ENCODE data around the gene ACOT11. TPM values are rescaled to one million over a fixed set of nuclear protein-coding genes. Genes with fewer than 3 reads are reported as not detected.
"Not testable (repeated sequence)": the region's sequence is repeated elsewhere in the genome, so short reads cannot be mapped to it uniquely, and the experiment has no call there.

ACOT11 gene
- total and polyA plus RNA-seq, 2 of the 13 experiments (the other 11 are each of a cell fraction or from before 2014, with no cell fraction given), result 2.6 to 3.3 TPM

- H3K9ac ChIP-seq (ENCODE audit: insufficient read depth, low read depth, low read length); BruUV-seq (replicated peaks); FAIRE-seq; POLR2A ChIA-PET; H3K27me3 ChIP-seq (ENCODE audit: control insufficient read depth in 1 of 2, insufficient read depth in 2 of 2, low read length in 2 of 2); ATAC-seq; H3K79me2 ChIP-seq (ENCODE audit: insufficient read depth, low read length); H3K4me2 ChIP-seq (ENCODE audit: low read depth, low read length); H3K4me1 ChIP-seq (ENCODE audit: insufficient read depth, low read length); DNase-seq (ENCODE audit: low spot score); in situ Hi-C loops (cut with HindIII; ENCODE audit: extremely low pct_ligation_motif_present, low pct_unique_long_range_greater_than_20kb); H3K27ac ChIP-seq (ENCODE audit: extremely low read length, insufficient read depth, low read length); intact Hi-C loops (cut with micrococcal nuclease; ENCODE audit: unreplicated experiment); H3K4me3 ChIP-seq (replicated peaks in 1 of 3; ENCODE audit: insufficient read depth in 1 of 3, low read depth in 2 of 3, low read length in 3 of 3); H2AFZ ChIP-seq (ENCODE audit: low read length); H3K9me3 ChIP-seq (ENCODE audit: low read length); H4K20me1 ChIP-seq (ENCODE audit: insufficient read depth, low read length); H3K36me3 ChIP-seq (replicated peaks in 1 of 2; ENCODE audit: control insufficient read depth in 1 of 2, insufficient read depth in 2 of 2, low read length in 2 of 2); CTCF ChIA-PET (ENCODE audit: low intra/inter-chr PET ratio, low total read pairs): not testable (repeated sequence)
- WGBS (ENCODE audit: low lambda C conversion rate), result 28% methylated on average over 3 of the region's 3 CpGs
These were observed 21.5 kb upstream of the ACOT11 start for GRCh38 chr1:54526565-54526964.

DNA sequence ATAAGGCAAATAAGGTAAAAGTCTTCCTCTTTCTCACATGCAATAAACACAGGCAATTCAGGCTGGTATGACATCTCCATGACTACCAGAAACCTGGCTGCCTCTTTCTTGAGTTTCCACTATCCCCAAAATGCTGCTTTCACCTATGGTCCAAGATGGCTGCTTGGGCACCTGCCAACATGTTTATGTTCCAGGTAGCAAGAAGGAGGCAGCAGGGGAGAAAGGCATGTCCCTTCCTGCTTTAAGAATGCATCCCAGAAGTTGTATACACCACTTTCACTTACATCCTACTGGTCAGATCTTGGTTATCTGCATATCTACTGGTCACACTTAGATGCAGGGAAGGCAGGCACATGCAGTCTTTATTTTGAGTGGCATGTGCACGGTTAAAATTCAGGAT, 19.4 kb upstream of the ACOT11 start:
- intact Hi-C loops (cut with micrococcal nuclease; ENCODE audit: unreplicated experiment), result no loop called here
- Histone ChIP-seq H3K27ac (ENCODE audit: extremely low read length, insufficient read depth, low read length) (no peak overlapping the region), H3K4me3 (replicated peaks in 1 of 3; ENCODE audit: insufficient read depth in 1 of 3, low read depth in 2 of 3, low read length in 3 of 3) (no peak overlapping the region), H3K4me2 (ENCODE audit: low read depth, low read length) (no peak overlapping the region), H3K9ac (ENCODE audit: insufficient read depth, low read depth, low read length) (no peak overlapping the region), H4K20me1 (ENCODE audit: insufficient read depth, low read length) (no peaks in the 10 kb centered on the region), H3K9me3 (ENCODE audit: low read length) (no peaks in the 10 kb centered on the region), H3K27me3 (ENCODE audit: control insufficient read depth in 1 of 2, insufficient read depth in 2 of 2, low read length in 2 of 2) (no peaks in the 10 kb centered on the region), H2AFZ (ENCODE audit: low read length) (no peak overlapping the region), H3K36me3 (replicated peaks in 1 of 2; ENCODE audit: control insufficient read depth in 1 of 2, insufficient read depth in 2 of 2, low read length in 2 of 2) (no peaks in the 10 kb centered on the region), H3K79me2 (ENCODE audit: insufficient read depth, low read length) (no peaks in the 10 kb centered on the region), H3K4me1 (ENCODE audit: insufficient read depth, low read length) (no peaks in the 10 kb centered on the region)
- in situ Hi-C loops (cut with HindIII; ENCODE audit: extremely low pct_ligation_motif_present, low pct_unique_long_range_greater_than_20kb), result no loop called here
- ChIA-PET POLR2A (no interaction called here), CTCF (ENCODE audit: low intra/inter-chr PET ratio, low total read pairs) (no interaction called here)
- TF ChIP-seq ZNF138 (CRISPR knock-in tag; IDR thresholded peaks at IDR 0.05; ENCODE audit: low read depth), result no peak
- TF ChIP-seq ZNF430 (CRISPR knock-in tag; IDR thresholded peaks at IDR 0.05), result no peak
- no peak for DNase-seq (ENCODE audit: low spot score)
- 33% methylated on average over 1 of the region's 1 CpG for WGBS (ENCODE audit: low lambda C conversion rate)
- BruUV-seq (replicated peaks), result no TSS peak
- FAIRE-seq, result no peak
- ATAC-seq, result no peak

DNA sequence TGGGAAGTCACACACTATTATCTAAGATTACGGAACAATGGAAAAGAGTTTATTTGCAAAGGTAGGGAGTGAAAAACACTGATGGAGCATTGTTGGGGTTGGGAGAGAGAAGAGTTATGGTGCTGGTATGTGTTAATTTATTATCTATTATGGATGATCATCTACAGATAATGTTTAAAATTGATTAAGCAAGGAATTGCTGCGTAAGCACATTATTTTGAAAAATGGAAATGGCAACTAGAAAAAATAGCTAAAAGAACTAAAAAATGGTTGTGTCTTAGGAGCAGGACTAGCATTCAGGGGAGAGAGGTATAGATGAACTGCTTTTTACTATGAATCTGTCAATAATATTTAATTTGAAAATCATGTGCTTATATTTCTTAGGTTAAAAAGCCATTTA, 16.0 kb upstream of the ACOT11 start:
- Histone ChIP-seq H3K36me3 (replicated peaks in 1 of 2; ENCODE audit: control insufficient read depth in 1 of 2, insufficient read depth in 2 of 2, low read length in 2 of 2) (no peaks in the 10 kb centered on the region), H3K27ac (ENCODE audit: extremely low read length, insufficient read depth, low read length) (no peak overlapping the region), H3K4me2 (ENCODE audit: low read depth, low read length) (no peak overlapping the region), H2AFZ (ENCODE audit: low read length) (no peak overlapping the region), H4K20me1 (ENCODE audit: insufficient read depth, low read length) (no peaks in the 10 kb centered on the region), H3K27me3 (ENCODE audit: control insufficient read depth in 1 of 2, insufficient read depth in 2 of 2, low read length in 2 of 2) (no peaks in the 10 kb centered on the region), H3K4me1 (ENCODE audit: insufficient read depth, low read length) (peaks cover 5% of the 10 kb centered on the region), H3K79me2 (ENCODE audit: insufficient read depth, low read length) (no peaks in the 10 kb centered on the region), H3K9me3 (ENCODE audit: low read length) (no peaks in the 10 kb centered on the region), H3K9ac (ENCODE audit: insufficient read depth, low read depth, low read length) (no peak overlapping the region), H3K4me3 (replicated peaks in 1 of 3; ENCODE audit: insufficient read depth in 1 of 3, low read depth in 2 of 3, low read length in 3 of 3) (no peak overlapping the region)
- in situ Hi-C loops (cut with HindIII; ENCODE audit: extremely low pct_ligation_motif_present, low pct_unique_long_range_greater_than_20kb), result no loop called here
- 77% methylated on average over 2 of the region's 2 CpGs for WGBS (ENCODE audit: low lambda C conversion rate)
- no peak for TF ChIP-seq ZNF839 (CRISPR knock-in tag; IDR thresholded peaks at IDR 0.05; ENCODE audit: borderline replicate concordance)
- peak; percentile 72 to 90 for TF ChIP-seq MAFK (conservative IDR thresholded peaks at IDR 0.05 in 1 of 2, IDR thresholded peaks at IDR 0.05 in 1 of 2; ENCODE audit: low read length in 2 of 2)
- TF ChIP-seq FOXC1 (CRISPR knock-in tag; IDR thresholded peaks at IDR 0.05; ENCODE audit: borderline replicate concordance), result no peak
- no peak for TF ChIP-seq SMARCC2 (IDR thresholded peaks at IDR 0.05)
- peak; percentile 81 for TF ChIP-seq MAFF (IDR thresholded peaks at IDR 0.05; ENCODE audit: low read depth, low read length)
- TF ChIP-seq RFX1 (IDR thresholded peaks at IDR 0.05), result no peak
- TF ChIP-seq, protein P1, sequence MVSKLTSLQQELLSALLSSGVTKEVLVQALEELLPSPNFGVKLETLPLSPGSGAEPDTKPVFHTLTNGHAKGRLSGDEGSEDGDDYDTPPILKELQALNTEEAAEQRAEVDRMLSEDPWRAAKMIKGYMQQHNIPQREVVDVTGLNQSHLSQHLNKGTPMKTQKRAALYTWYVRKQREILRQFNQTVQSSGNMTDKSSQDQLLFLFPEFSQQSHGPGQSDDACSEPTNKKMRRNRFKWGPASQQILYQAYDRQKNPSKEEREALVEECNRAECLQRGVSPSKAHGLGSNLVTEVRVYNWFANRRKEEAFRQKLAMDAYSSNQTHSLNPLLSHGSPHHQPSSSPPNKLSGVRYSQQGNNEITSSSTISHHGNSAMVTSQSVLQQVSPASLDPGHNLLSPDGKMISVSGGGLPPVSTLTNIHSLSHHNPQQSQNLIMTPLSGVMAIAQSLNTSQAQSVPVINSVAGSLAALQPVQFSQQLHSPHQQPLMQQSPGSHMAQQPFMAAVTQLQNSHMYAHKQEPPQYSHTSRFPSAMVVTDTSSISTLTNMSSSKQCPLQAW (CRISPR knock-in tag; IDR thresholded peaks at IDR 0.05), result no peak
- DNase-seq (ENCODE audit: low spot score) (no peak), ATAC-seq (no peak), FAIRE-seq (no peak)
- intact Hi-C loops (cut with micrococcal nuclease; ENCODE audit: unreplicated experiment), result no loop called here
- CTCF ChIA-PET (ENCODE audit: low intra/inter-chr PET ratio, low total read pairs), result no interaction called here
- POLR2A ChIA-PET, result no interaction called here
- BruUV-seq (replicated peaks), result no TSS peak

Data from HepG2 (cell line).